HG03196 (cell line): ENCODE data around the gene LRRC8D.
"Not testable (repeated sequence)": the region's sequence is repeated elsewhere in the genome, so short reads cannot be mapped to it uniquely, and the experiment has no call there.

Source experiments
- ATAC-seq: cut with Tn5 transposase; IDR thresholded peaks from one replicate; pipeline ENCODE4 v1.9.1; 2021; ENCODE audit not compliant: unreplicated experiment

LRRC8D gene

DNA sequence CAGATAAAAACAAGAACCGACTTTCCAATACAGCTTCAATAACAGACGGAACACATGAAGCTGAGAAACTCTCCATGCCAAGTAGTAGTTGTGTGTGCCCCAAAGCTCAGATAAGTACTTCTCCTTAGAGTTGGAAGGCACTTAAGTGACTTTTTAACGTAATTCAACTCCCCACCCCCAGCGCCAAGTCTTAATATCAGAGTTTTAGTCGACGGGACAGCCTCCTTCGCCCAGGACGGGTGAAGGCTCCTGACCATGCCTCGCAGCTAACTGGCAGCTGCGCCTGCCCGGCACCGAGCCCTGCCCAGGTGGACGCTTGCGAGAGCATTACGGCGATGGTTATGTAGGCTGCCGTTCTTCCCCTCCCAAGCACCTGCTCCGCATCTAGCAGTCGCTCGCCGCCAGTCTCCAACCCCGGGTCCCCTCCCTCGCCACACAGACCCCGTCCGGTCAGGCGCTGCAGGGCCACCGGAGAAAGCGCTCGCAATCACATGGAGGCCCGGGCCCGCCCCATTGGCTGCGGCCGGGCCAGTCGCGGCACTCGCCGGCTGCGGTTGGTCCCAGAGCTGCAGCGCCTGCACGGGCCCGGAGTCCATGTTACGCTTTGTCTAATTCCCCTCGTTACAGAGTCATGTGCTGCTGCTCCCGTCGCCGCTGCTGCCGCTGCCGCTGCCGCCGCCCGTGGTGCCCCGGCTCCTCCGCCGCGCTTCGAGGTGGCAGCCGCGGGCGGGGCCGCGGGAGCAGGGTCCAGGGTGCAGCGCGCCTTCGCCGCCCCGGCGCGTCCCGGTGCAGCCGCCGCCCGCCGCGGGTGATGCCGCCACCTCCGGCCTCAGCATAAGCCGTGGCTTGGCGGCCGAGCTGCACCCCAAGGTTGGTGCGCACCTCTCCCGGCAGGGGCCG, at the start of gene LRRC8D:
TSS of gene LRRC8D (plus strand) at position 611 of the 900 bp plus-strand sequence. CDS start 112,037 bp downstream, outside the sequence.
- ATAC-seq, result peak; percentile 81

DNA sequence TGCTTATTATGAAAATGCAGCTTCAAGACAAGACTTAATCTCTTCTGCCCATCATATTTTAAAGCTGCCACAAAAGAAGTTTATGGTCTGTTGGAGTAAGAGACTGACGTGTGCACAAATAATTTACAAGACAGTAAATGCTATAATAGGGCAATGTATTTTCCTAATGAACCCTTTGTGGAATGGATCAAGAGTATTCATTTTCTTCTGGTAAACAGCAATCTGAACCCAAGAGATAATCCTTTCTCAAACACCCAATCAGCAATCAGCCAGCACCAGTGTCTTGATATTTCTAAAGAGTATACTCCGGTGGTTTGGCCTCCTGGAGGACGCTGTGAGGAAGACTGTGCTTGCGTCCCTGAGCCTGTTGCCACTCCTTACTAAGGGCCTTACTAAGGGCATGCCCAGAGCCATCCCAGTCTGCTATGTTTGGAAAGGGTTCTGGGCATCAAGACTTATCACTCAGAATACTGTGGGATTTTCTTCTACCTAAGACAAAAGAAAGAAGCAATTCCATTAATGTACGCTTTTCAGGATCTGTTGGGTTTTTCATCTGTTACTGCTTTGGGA, 48.8 kb upstream of the LRRC8D start:
- ATAC-seq, result no peak

DNA sequence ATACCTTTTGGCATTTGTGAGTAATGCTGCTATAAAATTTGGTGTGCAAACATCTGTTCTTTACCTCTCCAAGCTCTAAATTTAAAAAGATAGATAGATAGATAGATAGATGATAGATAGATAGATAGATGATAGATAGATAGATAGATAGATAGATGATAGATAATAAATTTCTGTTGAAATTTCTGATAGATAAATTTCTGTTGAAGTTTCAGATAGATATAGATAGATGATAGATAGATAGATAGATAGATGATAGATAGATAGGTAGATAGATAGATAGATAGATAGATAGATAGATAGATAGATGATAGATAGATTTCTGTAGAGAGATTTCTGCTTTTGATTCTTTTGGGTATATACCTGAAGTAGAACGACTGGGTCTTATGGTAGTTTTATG, 44.7 kb upstream of the LRRC8D start:
- ATAC-seq, result not testable (repeated sequence)

DNA sequence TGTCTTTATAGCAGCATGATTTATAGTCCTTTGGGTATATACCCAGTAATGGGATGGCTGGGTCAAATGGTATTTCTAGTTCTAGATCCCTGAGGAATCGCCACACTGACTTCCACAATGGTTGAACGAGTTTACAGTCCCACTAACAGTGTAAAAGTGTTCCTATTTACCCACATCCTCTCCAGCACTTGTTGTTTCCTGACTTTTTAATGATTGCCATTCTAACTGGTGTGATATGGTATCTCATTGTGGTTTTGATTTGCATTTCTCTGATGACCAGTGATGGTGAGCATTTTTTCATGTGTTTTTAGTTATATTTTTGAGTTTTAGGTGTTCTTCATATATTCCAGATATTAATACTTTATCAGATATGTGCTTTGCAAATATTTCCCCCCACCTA, 43.6 kb upstream of the LRRC8D start:
- not testable (repeated sequence) for ATAC-seq

DNA sequence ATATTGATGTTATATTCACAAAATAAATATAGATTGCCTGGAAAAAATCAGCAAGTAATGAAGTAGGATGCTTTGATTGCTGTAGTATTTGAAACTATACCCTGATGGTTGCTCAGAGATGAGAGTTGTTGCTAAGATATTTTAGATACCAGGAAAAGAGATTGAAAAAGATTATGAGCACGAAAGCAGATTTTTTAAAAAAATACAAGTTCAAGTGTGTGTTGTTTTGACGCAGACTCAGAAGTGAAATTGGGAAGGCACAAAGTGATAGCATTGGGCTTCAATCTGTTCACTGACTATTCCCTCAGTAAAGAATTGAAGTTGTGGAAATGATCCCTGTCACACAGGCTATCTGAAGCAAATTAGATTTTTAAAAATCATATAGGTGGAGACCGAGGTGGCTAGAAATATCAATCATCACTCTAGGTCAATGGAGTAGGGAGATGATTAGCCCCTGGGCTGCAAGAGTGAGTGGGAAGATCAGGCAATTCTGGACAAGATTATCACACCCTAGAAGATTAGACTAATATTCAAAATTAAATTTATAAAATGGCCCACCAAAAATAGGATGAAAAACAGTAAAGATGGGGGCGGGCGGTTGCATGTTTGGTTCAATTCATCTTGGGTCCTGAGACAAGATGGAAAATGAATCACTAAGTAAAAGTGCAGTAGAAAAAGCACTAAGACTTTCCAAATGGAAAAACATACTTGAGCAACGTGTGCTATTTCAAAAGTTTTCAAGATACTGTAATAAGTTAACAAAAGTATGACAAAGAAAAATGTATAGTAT, 41.5 kb upstream of the LRRC8D start:
- no peak for ATAC-seq

DNA sequence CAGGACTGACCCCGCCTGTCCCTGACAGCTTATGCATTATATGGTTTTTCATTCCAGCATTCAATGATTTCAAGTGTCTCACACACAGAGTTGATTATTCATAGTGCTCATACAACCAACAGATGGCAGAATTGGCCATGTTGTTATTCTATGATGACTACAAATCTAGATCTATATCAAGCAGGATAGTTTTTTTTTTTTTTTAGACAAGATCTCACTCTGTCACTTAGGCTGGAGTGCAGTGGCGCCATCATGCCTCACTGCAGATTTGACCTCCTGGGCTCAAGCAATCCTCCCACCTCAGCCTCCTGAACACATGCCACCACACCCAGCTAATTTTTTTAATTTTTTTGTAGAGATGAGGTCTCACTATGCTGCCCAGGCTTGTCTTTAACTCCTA, 40.1 kb upstream of the LRRC8D start:
- ATAC-seq, result no peak

DNA sequence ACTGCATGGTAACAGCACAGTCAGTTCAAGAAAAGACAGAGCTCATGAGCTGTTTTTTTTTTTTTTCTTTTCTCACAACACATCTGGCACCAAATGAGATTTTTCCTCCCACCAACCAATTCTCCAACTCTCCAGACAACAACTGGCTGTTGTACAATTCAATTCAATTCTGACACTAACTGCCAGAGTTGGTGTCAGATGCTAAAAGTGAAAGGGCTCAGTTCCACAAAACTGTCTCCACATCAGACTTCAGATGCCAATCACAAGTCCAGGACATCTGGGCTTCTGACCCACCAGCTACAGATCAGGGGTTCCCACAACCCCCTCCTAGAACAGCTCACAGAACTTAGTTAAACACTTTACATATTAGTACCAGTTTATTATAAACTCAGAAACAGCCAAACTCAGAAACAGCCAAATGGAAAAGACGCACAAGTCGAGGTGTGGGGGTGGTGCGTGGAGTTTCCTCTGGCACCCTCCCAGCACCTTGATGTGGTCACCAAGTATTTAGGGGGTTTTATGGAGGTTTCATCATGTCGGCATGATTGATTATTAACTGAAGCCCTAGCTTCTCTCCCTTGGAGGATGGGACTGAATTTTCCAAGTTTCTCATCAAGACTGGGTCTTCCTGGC, 39.2 kb upstream of the LRRC8D start:
- peak; percentile 73 for ATAC-seq

DNA sequence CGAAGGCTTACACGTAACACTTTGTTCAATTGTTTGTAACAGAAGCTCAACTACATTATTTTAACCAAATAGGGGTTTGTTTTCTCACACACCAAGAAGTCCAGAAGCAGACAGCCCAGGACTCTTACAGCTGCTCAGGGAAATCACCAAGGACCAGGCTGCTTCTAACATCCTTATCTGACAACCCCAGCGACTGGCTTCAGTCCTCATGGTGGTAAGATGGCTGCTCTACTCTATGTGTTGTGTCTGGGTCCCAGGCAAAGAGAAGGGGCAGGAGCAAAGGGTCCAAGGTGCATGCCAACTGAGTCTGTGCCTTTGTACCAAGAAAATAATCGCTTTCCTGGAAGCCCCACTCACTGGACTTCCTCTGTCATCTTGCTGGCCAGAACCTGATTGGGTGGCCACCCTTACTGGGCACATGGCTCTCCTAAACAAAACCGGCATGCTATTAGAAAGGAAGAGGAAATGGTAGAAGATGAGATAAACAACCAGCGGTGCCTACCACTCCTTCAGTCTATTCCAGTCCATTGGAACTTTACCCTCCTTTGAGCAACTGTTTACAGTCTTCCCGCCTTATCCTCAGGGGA, 34.1 kb upstream of the LRRC8D start:
- no peak for ATAC-seq

DNA sequence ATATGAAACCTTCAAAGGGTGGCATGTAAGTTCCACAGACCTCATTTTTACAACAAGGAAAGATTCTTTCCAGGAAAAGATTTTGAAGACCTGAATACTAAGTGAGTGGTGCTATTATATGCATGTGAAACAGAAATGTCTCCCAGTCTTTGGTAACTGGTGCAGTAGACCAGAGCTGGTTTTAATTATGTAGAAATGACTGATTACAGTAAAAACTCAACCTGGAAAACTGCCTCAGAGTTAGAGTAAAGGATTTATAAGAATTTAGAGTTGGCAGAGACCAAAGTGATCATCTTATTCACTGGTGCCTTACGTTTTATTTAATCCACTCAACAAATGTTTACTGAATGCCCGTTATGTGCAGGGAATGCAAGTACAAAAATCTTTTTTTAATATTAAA, 30.2 kb upstream of the LRRC8D start:
- ATAC-seq, result no peak

DNA sequence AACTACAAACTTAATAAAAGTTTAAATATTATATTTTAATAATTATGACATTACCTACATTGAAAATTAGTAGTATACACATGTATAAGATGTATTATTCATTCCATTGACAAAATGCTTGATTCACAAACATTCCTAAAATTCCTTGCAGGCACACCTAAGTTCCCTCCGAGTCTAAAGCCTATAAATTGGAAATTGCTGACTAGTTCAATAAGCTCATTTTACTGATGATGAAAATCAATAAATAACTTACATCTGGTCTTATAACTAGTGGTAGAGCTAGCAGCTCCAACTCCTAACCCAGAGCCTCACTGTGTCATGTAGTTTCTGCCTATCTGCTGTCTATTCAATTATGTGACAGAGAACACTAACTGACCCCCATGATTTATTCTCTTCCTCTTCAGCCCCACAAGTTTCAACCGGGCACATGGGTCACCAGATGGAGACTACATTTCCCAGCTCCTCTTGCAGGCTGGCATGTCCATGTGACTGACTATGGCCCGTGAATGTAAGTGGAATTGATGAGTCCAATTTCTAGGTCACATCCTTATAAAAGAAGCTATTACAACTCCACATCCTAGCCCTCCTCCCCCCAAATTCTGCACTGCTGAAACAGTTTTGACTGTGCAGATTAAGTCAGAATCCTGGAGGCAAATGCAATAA, 29.6 kb upstream of the LRRC8D start:
- ATAC-seq, result no peak

DNA sequence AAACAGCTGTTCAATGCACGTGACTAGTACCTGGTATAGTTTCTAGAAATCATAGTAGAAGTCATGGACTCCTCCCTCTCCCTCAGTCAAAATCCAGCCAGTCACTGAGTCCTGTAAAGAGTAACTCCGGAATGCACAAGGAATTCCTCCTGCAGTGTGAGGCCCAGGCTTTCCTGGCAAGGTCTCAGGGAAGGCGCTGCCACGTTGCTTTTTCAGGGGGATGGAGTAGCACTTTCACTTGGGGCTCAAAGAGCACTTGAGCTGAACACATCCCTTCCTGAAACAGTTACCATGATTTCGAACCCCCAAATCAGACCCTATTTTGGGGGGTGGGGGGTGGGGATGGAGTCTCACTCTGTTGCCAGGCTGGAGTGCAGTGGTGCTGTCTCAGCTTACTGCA, 26.4 kb upstream of the LRRC8D start:
- ATAC-seq, result no peak

DNA sequence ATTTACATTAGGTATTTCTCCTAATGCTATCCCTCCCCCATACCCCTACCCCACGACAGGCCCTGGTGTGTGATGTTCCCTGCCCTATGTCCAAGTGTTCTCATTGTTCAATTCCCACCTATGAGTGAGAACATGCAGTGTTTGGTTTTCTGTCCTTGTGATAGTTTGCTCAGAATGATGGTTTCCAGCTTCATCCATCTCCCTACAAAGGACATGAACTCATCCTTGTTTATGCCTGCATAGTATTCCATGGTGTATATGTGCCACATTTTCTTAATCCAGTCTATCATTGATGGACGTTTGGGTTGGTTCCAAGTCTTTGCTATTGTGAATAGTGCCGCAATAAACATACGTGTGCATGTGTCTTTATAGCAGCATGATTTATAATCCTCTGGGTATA, 25.3 kb upstream of the LRRC8D start:
- not testable (repeated sequence) for ATAC-seq

DNA sequence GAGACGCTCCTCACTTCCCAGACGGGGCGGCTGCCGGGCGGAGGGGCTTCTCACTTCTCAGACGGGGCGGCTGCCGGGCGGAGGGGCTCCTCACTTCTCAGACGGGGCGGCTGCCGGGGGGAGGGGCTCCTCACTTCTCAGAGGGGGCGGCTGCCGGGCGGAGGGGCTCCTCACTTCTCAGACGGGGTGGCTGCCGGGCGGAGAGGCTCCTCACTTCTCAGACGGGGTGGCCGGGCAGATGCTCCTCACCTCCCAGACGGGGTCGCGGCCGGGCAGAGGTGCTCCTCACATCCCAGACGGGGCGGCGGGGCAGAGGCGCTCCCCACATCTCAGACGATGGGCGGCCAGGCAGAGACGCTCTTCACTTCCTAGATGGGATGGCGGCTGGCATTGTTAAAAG, 23.0 kb upstream of the LRRC8D start:
- not testable (repeated sequence) for ATAC-seq

DNA sequence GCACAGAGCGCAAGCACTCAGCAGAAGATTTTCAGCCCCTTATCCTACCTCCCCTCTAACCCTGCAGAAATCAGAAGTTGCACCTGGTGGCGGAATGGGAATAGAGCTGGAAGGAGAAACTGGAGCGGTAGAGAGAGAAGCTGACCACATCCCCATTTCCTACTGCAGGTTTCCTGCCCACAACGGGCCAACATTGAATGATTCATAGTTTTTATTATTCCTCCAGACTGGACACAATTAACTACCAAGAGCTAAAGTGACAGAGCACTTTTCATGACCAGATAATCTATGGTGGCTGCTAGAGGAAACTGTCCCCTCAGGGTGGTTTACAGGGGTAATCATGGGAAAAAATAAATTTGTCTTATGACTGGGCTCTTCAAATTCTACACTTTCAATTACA, 21.3 kb upstream of the LRRC8D start:
- ATAC-seq, result no peak

DNA sequence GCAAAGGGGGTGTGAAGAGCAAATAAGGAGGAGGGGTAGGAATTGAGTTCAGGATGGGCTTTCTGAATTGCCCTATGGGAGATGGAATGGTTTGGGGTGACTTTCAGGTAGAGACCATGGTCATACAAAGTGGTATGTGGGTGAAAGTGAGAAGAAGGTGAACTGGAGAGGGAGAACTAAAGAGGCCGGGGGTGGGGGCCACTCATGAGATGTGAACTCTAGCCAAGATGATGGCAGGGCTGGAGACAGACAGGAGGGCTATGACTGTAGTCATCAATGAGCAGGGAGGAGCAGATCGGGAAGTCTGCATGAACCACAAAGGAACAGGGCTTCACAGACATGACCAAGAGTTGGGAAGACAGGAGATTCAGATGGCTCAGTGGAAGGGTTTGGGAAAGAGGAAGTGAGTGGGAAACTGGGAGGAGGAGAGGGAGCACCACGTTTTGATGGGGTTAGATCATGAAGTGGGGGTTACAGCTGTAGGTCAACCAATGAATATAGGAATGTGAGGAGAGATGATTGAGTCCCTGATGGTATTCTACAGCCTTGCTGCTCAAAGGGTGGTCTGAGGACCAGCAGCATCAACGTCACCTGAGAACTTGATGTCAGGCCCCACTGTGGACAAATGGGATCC, 20.7 kb upstream of the LRRC8D start:
- ATAC-seq, result no peak

DNA sequence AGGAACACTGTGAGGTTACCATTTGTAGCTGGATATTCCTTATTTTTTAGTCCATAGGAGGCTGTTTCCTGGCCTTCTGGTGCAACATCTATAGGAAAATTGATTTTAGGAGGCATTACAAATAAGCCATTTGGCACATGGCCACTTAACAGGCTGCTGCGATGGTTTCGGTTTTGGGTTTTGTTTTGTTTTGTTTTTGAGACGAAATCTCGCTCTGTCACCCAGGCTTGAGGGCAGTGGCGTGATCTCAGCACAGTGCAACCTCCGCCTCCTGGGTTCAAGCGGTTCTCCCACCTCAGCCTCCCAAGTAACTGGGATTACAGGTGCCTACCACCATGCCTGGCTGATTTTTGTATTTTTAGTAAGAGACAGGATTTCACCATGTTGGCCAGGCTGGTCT, 20.1 kb upstream of the LRRC8D start:
- ATAC-seq, result no peak

DNA sequence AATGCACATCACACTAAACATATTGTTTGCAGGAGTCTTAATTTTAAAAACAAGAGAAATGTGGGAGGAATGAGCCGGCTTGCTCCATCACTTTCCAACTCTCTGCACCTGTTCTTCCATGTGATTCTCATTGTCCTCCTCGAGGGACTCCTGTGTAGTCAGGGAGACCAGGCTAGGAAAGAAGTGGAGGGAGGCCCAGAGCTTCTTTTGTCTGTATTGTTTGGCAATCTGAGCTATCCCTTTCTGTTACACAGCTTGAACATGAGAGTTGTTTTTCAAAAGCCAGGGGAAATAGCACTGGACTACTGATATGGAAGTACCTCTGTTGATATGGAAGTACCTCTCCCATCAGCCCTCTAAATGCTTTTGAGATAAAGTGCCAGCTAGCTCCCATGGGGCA, 18.8 kb upstream of the LRRC8D start:
- no peak for ATAC-seq

DNA sequence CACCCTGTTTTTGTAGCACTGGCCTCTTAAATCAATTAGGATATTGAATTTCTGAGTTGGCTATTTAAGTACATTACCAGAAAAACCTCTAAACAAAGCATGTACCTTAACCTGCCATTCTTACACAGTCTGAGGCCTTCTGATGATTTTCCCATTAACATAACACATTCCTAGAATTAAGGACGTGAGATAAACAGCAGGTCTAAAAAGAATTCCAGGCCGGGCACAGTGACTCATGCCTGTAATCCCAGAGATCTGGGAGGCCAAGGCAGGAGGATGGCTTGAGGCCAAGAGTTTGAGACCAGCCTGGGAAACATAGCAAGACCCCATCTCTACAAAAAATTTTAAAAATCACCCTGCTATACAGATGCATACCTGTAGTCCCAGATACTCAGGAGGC, 18.0 kb upstream of the LRRC8D start:
- no peak for ATAC-seq

DNA sequence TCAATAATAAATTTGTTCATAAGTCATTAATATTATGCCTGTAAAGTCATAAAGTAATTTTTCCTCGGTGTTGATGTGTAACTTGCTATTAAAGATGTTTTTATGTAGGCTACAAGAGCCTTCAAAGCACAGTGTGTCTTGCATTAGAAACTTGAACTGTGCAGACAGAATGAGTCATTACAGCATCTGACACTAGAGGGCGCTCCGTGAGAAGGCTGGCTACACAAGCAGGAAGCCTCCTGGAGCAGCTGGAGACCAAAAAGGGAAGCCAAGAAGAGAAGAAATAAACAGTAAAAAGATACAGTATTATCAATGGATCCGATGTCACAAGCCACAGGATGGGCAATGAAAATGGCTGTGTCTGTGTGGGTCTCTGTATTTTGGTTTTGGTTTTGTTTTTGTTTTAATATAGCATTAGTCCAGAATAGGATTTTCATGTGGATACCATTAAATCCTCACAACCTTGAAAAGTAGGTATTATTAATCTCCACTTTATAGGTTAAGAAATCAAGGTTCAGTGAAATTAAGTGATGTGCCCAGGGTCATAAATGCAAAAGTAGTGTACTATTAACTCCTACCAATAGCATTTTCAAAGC, 16.1 kb upstream of the LRRC8D start:
- ATAC-seq, result no peak

DNA sequence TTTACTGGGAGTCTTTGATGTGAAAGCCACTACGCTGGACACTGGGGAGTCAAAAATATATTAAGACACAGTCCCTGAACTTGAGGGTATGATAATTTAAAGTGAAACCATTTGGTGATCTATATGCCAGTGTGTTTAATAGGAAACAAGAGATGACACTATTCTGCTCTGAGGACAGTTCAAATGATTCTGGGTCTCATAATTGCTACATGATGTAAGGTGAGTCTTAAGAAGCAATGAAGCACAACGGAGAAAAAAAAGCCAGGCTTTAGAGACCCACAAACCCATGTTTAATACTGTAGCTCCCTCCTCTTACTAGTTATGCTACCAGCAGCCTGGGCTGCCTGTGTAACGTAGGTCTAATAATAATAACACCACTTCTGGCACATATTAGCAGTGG, 14.2 kb upstream of the LRRC8D start:
- ATAC-seq, result no peak
